Tibial artery (tissue), 4 donors: ENCODE measurements around the gene MADD.

Experiments
- DNase-seq, 2 donors: peaks; one replicate each; pipeline ENCODE4 v3.0.0-alpha.2; 2019
- H3K27ac ChIP-seq, 2 donors: fragments of 200-600 bp; sonication (generic) in 1 of 2; 1 replicate in 1 of 2; 2 replicates in 1 of 2; pipeline ENCODE4 v1.5.1; 2018 to 2019; ENCODE audit warnings: mild to moderate bottlenecking in 1 of 2
- H3K27me3 ChIP-seq, 2 donors: fragments of 200-600 bp; sonication (generic) in 1 of 2; one replicate each; pipeline versions ENCODE4 v1.5.1 to v1.6.0; 2016 to 2019
- H3K36me3 ChIP-seq, 3 donors: fragments of 200-600 bp; sonication (generic) in 2 of 3; one replicate each; pipeline ENCODE4 v1.5.1; 2016 to 2019; ENCODE audit warnings: mild to moderate bottlenecking in 2 of 3
- H3K4me1 ChIP-seq, 4 donors: fragments of 200-600 bp; sonication (generic) in 2 of 4; 1 replicate in 3 of 4; 2 replicates in 1 of 4; pipeline ENCODE4 v1.5.1; 2016 to 2019
- H3K4me3 ChIP-seq, 2 donors: fragments of 200-600 bp; sonication (generic) in 1 of 2; 1 replicate in 1 of 2; 2 replicates in 1 of 2; pipeline ENCODE4 v1.5.1; 2018 to 2019; ENCODE audit warnings: mild to moderate bottlenecking in 2 of 2
- H3K9me3 ChIP-seq, 3 donors: fragments of 200-600 bp; sonication (generic) in 1 of 3; one replicate each; pipeline ENCODE4 v1.5.1; 2016 to 2019
- intact Hi-C: fragments of 100-400 bp; cut with DNase I; formaldehyde crosslinking; loops from one replicate; pipeline ENCODE4 v1.15.0; 2023; ENCODE audit warnings: low total_unique reads
- TF ChIP-seq, protein P1 (sequence below), 2 experiments: fragments of 200-600 bp in 1 of 2; fragments of 450-650 bp in 1 of 2; IDR thresholded peaks; one replicate each; pipeline ENCODE4 v1.5.1; 2017 to 2019; ENCODE audit warnings: antibody characterized with exemption in 2 of 2, mild to moderate bottlenecking in 1 of 2, moderate library complexity in 1 of 2

The MADD gene

GRCh38 chr11:47345890-47346563 is 76.1 kb downstream of the MADD start:
- Histone ChIP-seq H3K27me3 (no peaks in the 10 kb centered on the region), H3K36me3 (no peaks in the 10 kb centered on the region), H3K27ac (no peak overlapping the region), H3K9me3 (no peaks in the 10 kb centered on the region), H3K4me3 (no peak overlapping the region), H3K4me1 (no peaks in the 10 kb centered on the region)
- TF ChIP-seq, protein P1, sequence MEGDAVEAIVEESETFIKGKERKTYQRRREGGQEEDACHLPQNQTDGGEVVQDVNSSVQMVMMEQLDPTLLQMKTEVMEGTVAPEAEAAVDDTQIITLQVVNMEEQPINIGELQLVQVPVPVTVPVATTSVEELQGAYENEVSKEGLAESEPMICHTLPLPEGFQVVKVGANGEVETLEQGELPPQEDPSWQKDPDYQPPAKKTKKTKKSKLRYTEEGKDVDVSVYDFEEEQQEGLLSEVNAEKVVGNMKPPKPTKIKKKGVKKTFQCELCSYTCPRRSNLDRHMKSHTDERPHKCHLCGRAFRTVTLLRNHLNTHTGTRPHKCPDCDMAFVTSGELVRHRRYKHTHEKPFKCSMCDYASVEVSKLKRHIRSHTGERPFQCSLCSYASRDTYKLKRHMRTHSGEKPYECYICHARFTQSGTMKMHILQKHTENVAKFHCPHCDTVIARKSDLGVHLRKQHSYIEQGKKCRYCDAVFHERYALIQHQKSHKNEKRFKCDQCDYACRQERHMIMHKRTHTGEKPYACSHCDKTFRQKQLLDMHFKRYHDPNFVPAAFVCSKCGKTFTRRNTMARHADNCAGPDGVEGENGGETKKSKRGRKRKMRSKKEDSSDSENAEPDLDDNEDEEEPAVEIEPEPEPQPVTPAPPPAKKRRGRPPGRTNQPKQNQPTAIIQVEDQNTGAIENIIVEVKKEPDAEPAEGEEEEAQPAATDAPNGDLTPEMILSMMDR (IDR thresholded peaks at IDR 0.05), result no peak
- DNase-seq, result no peak
- intact Hi-C loops, result no loop called here

- Histone ChIP-seq H3K36me3 (no peaks in the 10 kb centered on the region), H3K27me3 (no peaks in the 10 kb centered on the region), H3K4me3 (no peak overlapping the region), H3K4me1 (no peaks in the 10 kb centered on the region), H3K9me3 (no peaks in the 10 kb centered on the region), H3K27ac (no peak overlapping the region)
- TF ChIP-seq, protein P1 (IDR thresholded peaks at IDR 0.05), result no peak
- intact Hi-C loops, result no loop called here
- DNase-seq, result no peak
Measured at GRCh38 chr11:47347137-47347536, 77.2 kb downstream of the MADD start.

- Histone ChIP-seq H3K36me3 (no peaks in the 10 kb centered on the region), H3K27me3 (no peaks in the 10 kb centered on the region), H3K4me3 (no peak overlapping the region), H3K27ac (no peak overlapping the region), H3K4me1 (no peaks in the 10 kb centered on the region), H3K9me3 (no peaks in the 10 kb centered on the region)
- DNase-seq, result no peak
- intact Hi-C loops, result no loop called here
- TF ChIP-seq, protein P1 (IDR thresholded peaks at IDR 0.05), result no peak
Measured at GRCh38 chr11:47348131-47348802, 78.3 kb downstream of the MADD start.

GRCh38 chr11:47348859-47349258 is 78.9 kb downstream of the MADD start:
- no peak overlapping the region for H3K27ac ChIP-seq
- DNase-seq, result no peak
- TF ChIP-seq, protein P1 (IDR thresholded peaks at IDR 0.05), result no peak
- no peak overlapping the region for H3K4me3 ChIP-seq
- no peaks in the 10 kb centered on the region for H3K9me3 ChIP-seq
- no peaks in the 10 kb centered on the region for H3K4me1 ChIP-seq
- intact Hi-C loops, result no loop called here
- no peaks in the 10 kb centered on the region for H3K36me3 ChIP-seq
- no peaks in the 10 kb centered on the region for H3K27me3 ChIP-seq

- no peaks in the 10 kb centered on the region for H3K9me3 ChIP-seq
- no peaks in the 10 kb centered on the region for H3K27me3 ChIP-seq
- no peaks in the 10 kb centered on the region for H3K36me3 ChIP-seq
- H3K27ac ChIP-seq, result no peak overlapping the region
- intact Hi-C loops, result loop anchor here (5.0 to 10.0 kb wide), 2 partner anchors 172 to 455 kb away; partner anchors contain the start of gene ARFGAP2
- TF ChIP-seq, protein P1 (IDR thresholded peaks at IDR 0.05), result no peak
- no peak overlapping the region for H3K4me3 ChIP-seq
- DNase-seq, result no peak
- peaks cover 0 to 1% (median under 1%) of the 10 kb centered on the region in 4 donors for H3K4me1 ChIP-seq
Measured at GRCh38 chr11:47349521-47350095, 79.7 kb downstream of the MADD start.
